AG09319 (cell line): ENCODE measurements around the gene OGFOD1.

Source experiments
- DNase-seq: peaks from one replicate; pipeline ENCODE4 v3.0.0-alpha.2; 2010; ENCODE audit warnings: low read depth; ENCODE audit errors: extremely low read depth
- CTCF ChIP-seq: IDR thresholded peaks from 2 replicates; pipeline ENCODE4 v1.5.1; 2011; ENCODE audit warnings: low read depth, mild to moderate bottlenecking, inconsistent platforms, low read length, moderate library complexity

The OGFOD1 gene

GRCh38 chr16:56469748-56470147 lies 18.4 kb downstream of the OGFOD1 start:
- DNase-seq = no peak
- TF ChIP-seq CTCF = no peak

- DNase-seq = no peak
- TF ChIP-seq CTCF = no peak
These were observed 18.9 kb downstream of the OGFOD1 start for GRCh38 chr16:56470232-56470631.

GRCh38 chr16:56470666-56471065 lies 19.3 kb downstream of the OGFOD1 start:
- no peak for TF ChIP-seq CTCF
- no peak for DNase-seq

- no peak for DNase-seq
- no peak for TF ChIP-seq CTCF
These were observed 23.8 kb downstream of the OGFOD1 start for GRCh38 chr16:56475201-56475600.

GRCh38 chr16:56477096-56477878 lies 25.9 kb downstream of the OGFOD1 start:
- DNase-seq = peak; percentile 49
- TF ChIP-seq CTCF = no peak

- no peak for TF ChIP-seq CTCF
- peak; percentile 4 for DNase-seq
These were observed 27.1 kb downstream of the OGFOD1 start for GRCh38 chr16:56478281-56479049.

GRCh38 chr16:56479469-56479868 lies 28.1 kb downstream of the OGFOD1 start:
- no peak for DNase-seq
- TF ChIP-seq CTCF = no peak
